ENCODE results near the gene BSN. TPM values are rescaled to one million over a fixed set of nuclear protein-coding genes. Genes with fewer than 3 reads are reported as not detected.

BSN gene
- polyA plus RNA-seq, 12 donors: 0.43 to 1.5 (median 1.2) TPM; not detected in 1

DNA sequence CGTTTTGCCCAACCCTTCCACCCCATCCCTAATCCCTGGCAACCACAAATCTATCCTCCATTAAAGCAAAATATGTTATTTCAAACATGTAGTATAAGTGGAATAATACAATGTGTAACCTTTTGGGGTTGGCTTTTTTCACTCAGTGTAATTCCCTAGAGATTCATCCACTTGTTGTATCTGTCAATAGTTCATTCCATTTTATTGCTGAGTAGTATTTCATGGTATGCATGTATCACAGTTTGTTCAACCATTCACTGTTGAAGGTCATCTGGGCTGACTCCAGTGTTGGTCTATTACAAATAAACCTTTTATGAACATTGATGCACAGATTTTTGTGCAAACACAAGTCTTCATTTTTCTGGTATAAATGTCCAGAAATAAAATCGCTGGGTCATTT is 38.8 kb downstream of the BSN start:
- DNase-seq: no peak

DNA sequence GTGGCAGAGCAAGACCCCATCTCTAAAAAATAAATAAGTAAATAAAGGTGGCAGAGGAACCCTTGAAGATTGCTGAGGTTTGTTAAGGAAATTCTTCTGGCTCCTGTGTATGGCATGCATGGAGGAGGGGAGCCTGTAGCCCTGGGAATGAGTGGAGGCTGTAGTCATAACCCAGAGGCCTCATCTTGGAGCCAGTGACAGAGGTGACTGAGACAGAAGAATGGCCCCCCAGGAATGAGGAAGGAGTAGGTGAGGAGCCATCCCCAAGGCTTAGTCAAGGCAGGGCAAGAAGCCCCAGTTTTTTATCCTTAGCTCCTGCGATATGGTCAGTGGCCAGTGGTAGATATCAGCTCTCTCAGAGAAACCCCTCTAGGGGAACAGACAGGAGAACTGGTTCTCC is 46.5 kb downstream of the BSN start:
- no peak for DNase-seq

DNA sequence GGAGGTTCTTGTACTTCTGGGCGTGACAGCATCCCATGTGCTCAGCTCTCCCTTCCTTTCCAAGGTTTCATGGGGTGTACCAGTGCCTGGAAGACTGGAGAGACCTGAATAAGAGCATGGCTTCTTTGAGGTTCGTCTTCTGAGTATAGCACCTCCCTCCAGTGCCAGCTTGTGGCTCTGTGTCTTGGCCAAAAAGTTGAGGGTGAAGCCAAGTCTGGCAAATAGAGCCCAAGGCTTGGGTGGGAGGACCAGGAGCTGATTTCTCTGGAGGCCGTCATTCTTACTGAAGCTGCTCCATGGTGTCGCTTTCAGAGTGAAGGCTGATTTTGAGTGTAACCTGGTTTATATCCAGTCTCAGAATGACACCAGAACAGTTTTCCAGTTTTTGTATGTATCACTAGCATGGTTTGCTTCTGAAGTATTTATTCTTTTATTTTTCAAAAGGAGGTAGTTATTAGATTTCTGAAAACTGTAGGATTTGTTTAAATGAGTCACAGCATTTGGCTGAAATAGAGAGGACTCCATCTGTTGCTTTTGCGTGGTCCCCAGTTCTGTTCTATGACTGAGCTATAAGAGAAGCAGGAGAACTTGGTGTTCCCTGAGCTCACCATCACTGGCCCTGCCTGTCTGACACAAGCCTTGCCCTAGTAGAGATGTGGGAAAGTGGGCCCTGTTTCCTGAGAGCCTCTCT is 47.2 kb downstream of the BSN start:
- DNase-seq: no peak

DNA sequence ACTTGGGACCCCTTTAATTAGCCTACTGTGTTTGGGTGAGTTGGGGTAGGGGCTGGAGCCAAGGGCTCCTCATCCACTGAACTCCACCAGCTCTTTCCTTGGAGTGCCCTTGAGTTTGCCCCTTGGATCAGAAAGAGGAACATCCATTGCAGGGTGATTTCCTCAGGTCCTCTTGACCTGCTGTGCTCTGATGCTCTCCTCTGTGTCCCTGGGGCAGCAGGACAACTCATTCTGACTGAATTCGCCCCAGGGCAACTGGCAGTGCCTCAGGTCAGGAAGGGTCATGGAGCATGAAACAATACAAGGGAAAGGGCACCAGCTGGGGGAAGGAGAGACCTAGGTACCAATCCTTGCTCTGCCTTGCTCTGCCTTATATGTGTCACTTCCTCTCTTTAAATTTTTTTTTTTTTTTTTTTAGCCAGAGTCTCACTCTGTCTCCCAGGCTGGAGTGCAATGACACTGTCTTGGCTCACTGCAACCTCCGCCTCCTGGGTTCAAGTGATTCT is 47.8 kb downstream of the BSN start:
- no peak for DNase-seq

- DNase-seq: no peak
Observed at GRCh38 chr3:49602877-49603411, 48.7 kb downstream of the BSN start.

DNA sequence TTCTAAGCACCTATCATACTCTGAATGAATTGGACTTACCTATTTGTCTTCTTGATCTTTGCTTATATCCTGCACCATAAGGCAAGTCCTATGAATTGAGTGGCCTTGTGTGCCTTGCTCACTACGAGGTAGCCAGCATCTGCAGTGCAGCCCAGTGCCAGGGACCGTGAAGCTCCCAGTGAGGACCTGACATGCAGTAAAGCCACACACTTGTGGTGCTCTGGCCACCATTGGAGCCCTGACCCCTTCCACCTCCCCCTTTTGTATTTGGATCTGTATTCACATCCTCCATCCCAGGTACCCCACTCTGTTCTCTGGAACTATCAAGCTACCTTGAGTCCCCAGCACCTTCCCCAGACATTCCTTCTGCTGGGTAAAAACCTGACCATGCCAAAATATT is 52.1 kb downstream of the BSN start:
- no peak for DNase-seq

- peak; percentile 48 for DNase-seq
Observed at GRCh38 chr3:49607105-49607591, 52.9 kb downstream of the BSN start.

DNA sequence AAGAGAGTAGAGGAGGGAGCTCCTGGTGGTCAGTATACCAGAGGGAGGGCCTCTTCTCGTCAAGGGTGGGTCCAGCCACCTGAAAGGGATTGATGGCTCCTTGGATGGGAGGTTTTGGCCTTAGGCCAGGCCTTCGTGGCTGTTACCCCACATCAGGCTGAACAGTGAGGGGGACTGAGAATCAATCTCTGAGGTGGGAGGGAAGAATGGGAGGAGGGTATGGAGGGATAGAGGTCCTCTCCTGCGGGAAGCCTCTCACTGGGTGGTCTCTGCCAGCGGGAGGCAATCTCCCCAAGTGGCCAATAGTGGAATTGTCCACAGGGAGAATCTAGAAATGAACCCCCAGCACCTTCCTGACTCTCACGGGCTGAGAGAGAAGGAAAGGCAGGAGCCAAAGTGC is 53.5 kb downstream of the BSN start:
- DNase-seq: no peak

DNA sequence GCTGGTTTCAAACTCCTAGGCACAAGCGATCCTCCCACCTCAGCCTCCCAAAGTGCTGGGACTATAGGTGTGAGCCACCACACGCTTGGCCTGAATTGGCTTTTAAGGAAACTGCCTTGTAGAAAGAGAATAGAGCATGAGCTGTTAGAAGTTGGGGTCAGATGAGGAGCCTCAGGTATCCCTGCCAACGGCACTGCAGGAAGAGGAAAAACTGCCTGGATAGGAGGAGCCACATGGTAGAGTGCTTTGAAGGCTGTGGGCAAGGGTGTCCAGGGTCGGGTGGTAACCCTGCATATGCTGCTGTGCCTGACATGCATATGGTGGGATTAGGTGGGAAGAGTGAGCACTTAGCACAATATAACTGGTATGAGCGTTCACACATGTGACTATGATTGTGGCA is 55.0 kb downstream of the BSN start:
- DNase-seq: no peak

- no peak for DNase-seq
Observed at GRCh38 chr3:49609815-49610214, 55.5 kb downstream of the BSN start.

DNA sequence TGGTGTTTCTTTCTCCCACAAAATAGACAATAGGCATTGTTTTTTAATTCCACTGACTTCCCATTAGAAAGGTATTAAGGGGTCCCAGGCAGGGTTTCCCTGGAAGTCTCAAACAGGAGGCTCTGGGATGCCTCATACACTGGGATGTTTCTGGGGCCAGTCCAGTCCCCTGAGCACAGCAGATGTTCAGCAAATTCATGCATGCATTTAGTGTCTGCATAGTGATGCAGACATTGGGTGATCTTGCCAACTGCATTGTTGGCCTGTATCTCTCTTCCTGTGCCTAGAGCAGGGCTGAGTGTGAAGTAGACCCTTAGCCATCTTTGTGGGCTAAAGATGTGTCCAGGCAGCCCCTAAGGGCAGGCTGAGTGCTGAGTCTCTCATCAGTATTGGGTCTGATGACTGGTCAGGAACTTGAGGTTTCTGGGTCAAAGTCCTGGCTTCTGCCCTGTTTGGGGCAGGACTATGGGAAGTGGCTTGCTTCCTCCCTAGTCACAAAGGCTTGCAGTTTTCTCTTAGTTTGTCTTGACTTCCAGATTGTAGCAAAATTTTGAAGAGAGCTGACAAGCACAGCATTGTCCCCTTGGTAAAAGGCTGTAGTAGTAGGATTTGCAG is 56.5 kb downstream of the BSN start:
- no peak for DNase-seq

DNA sequence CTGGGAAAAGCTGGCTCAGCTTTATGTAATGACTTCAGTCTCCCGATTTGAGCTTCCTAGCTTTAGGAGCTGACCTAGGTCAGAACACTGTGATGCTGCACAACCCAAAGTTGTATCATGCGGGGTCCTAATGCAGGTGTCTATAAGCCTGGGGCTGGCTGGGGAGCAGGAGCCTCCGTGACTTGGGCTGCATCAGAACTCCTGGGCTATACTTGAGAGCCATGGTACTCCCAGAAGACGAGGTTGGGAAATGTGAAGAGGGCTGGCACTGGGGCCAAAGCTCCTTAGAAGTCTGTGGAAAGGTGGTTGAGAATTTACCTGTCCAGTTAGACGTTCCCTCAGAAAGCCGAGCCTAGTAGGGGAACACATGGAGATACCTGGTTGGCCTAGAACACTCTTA is 57.0 kb downstream of the BSN start:
- no peak for DNase-seq

DNA sequence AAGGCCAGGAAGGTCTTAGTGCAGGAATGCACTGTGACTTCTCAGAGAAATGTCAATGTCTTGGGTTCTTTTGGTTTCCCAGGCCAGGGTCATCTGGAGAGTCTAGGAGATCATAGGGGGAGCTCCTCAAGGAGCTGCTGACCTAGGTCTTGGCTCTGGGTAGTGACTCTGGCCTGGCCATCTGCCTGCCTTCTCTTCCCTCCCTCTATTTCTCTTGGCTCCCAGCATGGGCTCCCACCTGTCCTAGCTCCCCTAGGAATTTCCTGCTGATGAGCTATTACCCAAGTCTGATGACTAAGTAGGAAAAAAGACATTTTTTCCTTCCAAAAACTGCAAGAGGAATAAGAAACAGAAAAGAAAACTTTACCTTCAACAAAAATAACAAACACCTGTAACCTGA is 57.4 kb downstream of the BSN start:
- no peak for DNase-seq

- no peak for DNase-seq
Observed at GRCh38 chr3:49614936-49615335, 60.7 kb downstream of the BSN start.

- DNase-seq: no peak
Observed at GRCh38 chr3:49616061-49616460, 61.8 kb downstream of the BSN start.

GRCh38 chr3:49616491-49616941 is 62.2 kb downstream of the BSN start:
- DNase-seq: no peak

- no peak for DNase-seq
Observed at GRCh38 chr3:49617390-49618013, 63.2 kb downstream of the BSN start.

- no peak for DNase-seq
Observed at GRCh38 chr3:49618412-49618811, 64.1 kb downstream of the BSN start.

DNA sequence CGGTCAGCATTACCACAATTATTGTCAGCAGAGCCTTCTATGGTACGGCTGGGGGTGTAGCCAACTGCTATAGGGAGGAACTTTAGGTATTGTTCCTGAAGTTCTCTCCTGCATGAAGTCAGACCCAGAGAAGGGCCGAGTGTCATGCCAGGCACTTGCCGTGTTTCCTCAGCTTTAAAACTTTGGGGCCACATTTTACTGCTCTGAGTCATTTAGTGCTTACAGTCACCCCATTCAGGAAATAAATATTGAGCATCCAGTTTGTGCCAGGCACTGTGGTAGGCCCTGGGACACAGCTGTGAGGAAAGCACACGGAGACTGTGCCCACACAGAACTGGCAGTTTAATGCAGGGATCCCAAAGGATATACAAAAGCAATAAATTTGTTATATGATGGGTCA is 65.4 kb downstream of the BSN start:
- DNase-seq: no peak

- no peak for DNase-seq
Observed at GRCh38 chr3:49620728-49621127, 66.5 kb downstream of the BSN start.

- no peak for DNase-seq
Observed at GRCh38 chr3:49623071-49623470, 68.8 kb downstream of the BSN start.

DNA sequence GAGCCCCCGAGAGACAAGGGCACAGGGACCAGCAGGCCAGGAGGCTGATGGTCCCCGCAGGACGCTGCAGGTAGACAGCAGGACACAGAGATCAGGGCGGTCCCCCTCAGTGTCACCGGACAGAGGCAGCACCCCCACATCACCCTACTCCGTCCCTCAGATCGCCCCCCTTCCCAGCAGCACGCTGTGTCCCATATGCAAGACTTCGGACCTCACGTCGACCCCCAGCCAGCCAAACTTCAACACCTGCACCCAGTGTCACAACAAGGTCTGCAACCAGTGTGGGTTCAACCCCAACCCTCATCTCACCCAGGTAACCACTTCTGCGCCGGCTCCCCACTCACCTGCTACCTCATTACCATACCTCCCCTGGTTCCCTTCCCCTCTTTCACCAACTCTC is 70.8 kb downstream of the BSN start:
- no peak for DNase-seq

DNA sequence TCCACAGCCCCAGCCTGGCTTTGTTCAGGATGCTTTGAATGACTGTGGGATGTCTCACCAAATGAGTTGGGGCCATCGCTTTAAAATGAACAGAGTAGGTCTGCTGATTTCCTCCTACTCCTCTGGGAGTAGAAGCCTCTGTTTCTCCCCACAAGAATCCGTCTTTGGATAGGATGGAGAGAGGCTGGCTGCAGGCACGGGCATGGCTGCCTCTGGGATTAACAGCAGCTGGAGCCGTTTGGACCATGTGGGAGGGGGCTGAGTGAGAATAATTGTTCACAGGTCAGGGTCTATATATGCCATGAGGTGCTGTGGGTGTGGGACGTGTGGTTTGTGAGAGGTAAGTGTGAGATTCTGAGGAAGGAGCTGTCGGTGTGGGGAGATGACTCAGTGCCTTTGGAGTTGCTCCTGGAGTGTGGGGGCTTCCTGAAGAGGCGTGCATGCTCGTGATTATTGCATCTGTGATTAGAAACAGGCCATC is 71.9 kb downstream of the BSN start:
- DNase-seq: no peak

All from muscle of arm (tissue), 12 donors.